ENCODE results near the gene EPS8L2. TPM values are rescaled to one million over a fixed set of nuclear protein-coding genes. Genes with fewer than 3 reads are reported as not detected.

EPS8L2 gene
- total RNA-seq, 1 experiment from 2014 or later: 119 TPM

- peaks cover 67% of the 10 kb centered on the region for H3K36me3 Mint-ChIP-seq (ENCODE audit: insufficient read depth, unreplicated experiment)
These were observed 66.7 kb downstream of the EPS8L2 start for GRCh38 chr11:772429-773390.

GRCh38 chr11:773425-773824 is 67.4 kb downstream of the EPS8L2 start:
- Mint-ChIP-seq H3K4me3 (ENCODE audit: unreplicated experiment) (no peak overlapping the region), H3K27ac (ENCODE audit: low read depth, unreplicated experiment) (no peak overlapping the region), H3K9me3 (ENCODE audit: unreplicated experiment) (no peaks in the 10 kb centered on the region), H3K36me3 (ENCODE audit: insufficient read depth, unreplicated experiment) (peaks cover 60% of the 10 kb centered on the region), H3K4me1 (ENCODE audit: insufficient read depth, unreplicated experiment) (peaks cover 11% of the 10 kb centered on the region), H3K27me3 (ENCODE audit: insufficient read depth, unreplicated experiment) (no peaks in the 10 kb centered on the region)
- POLR2A ChIA-PET: interaction anchor here (1.2 kb wide), 1 partner anchor 9 kb away, joined by 3 read pairs; no protein-coding TSS in a partner anchor
- no peak for DNase-seq (ENCODE audit: unreplicated experiment)
- CTCF ChIA-PET: no interaction called here
- BruUV-seq (replicated peaks): no TSS peak
- intact Hi-C loops (cut with micrococcal nuclease): no loop called here
- TF ChIP-seq CTCF (IDR thresholded peaks at IDR 0.05; ENCODE audit: unreplicated experiment): no peak

More at GRCh38 chr11:772429-773390, 66.7 kb downstream of the EPS8L2 start:
- Mint-ChIP-seq H3K4me1 (ENCODE audit: insufficient read depth, unreplicated experiment) (peaks cover 11% of the 10 kb centered on the region), H3K9me3 (ENCODE audit: unreplicated experiment) (no peaks in the 10 kb centered on the region), H3K4me3 (ENCODE audit: unreplicated experiment) (no peak overlapping the region), H3K27me3 (ENCODE audit: insufficient read depth, unreplicated experiment) (no peaks in the 10 kb centered on the region), H3K27ac (ENCODE audit: low read depth, unreplicated experiment) (no peak overlapping the region)
- DNase-seq (ENCODE audit: unreplicated experiment): no peak
- BruUV-seq (replicated peaks): no TSS peak
- POLR2A ChIA-PET: interaction anchor here (1.2 kb wide), 1 partner anchor 8 kb away, joined by 3 read pairs; no protein-coding TSS in a partner anchor
- no peak for TF ChIP-seq CTCF (IDR thresholded peaks at IDR 0.05; ENCODE audit: unreplicated experiment)
- intact Hi-C loops (cut with micrococcal nuclease): no loop called here
- CTCF ChIA-PET: interaction anchor here (0.9 kb wide), 1 partner anchor 11 kb away, joined by 3 read pairs; no protein-coding TSS in a partner anchor

- Mint-ChIP-seq H3K27me3 (ENCODE audit: insufficient read depth, unreplicated experiment) (no peaks in the 10 kb centered on the region), H3K4me3 (ENCODE audit: unreplicated experiment) (no peak overlapping the region)
- CTCF ChIA-PET: no interaction called here
These were observed 67.8 kb downstream of the EPS8L2 start for GRCh38 chr11:773830-774229.

More at GRCh38 chr11:773830-774229, 67.8 kb downstream of the EPS8L2 start:
- H3K9me3 Mint-ChIP-seq (ENCODE audit: unreplicated experiment): no peaks in the 10 kb centered on the region
- peaks cover 56% of the 10 kb centered on the region for H3K36me3 Mint-ChIP-seq (ENCODE audit: insufficient read depth, unreplicated experiment)
- BruUV-seq (replicated peaks): no TSS peak
- no peak for TF ChIP-seq CTCF (IDR thresholded peaks at IDR 0.05; ENCODE audit: unreplicated experiment)
- peaks cover 11% of the 10 kb centered on the region for H3K4me1 Mint-ChIP-seq (ENCODE audit: insufficient read depth, unreplicated experiment)
- POLR2A ChIA-PET: interaction anchor here (1.2 kb wide), 1 partner anchor 9 kb away, joined by 3 read pairs; no protein-coding TSS in a partner anchor
- intact Hi-C loops (cut with micrococcal nuclease): no loop called here
- DNase-seq (ENCODE audit: unreplicated experiment): no peak
- no peak overlapping the region for H3K27ac Mint-ChIP-seq (ENCODE audit: low read depth, unreplicated experiment)
